ENCODE results near the gene CRY2. TPM values are rescaled to one million over a fixed set of nuclear protein-coding genes. Genes with fewer than 3 reads are reported as not detected.
A peak's percentile ranks its signal among the peaks of the same experiment; 100 is the strongest.

Gene CRY2
- total and polyA plus RNA-seq, 2 of the 13 experiments (the other 11 are each of a cell fraction or from before 2014, with no cell fraction given) = 10.1 to 12.2 TPM

DNA sequence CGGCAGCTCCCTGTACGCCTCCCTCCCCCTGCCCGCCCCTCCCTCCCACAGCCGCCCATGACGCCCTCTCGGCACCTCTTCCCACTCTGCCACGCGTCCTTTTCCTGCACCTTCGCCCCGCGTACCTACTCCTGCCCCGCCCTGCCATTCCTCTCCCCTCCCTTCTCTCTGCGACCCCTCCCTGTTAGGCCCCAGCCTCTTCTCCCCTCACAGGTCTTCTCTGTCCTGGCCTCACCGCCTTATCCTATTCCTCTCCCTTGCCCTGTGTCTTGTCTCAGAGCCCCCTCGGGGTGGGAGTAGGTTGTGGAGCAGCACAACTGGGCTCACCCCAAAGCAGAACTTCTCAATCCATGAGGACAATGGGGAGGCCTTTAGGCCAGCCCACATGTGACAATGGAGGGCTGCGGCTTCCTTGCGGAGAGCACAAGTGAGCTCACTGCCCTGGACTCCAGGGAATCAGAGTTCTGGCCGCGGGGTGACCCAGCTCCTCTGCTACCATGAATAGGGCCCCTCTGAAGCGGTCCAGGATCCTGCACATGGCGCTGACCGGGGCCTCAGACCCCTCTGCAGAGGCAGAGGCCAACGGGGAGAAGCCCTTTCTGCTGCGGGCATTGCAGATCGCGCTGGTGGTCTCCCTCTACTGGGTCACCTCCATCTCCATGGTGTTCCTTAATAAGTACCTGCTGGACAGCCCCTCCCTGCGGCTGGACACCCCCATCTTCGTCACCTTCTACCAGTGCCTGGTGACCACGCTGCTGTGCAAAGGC lies 41.8 kb upstream of the CRY2 start (continued):
- TF ChIP-seq ZNF280D (CRISPR knock-in tag; IDR thresholded peaks at IDR 0.05) (no peak), ETV5 (CRISPR knock-in tag; IDR thresholded peaks at IDR 0.05; ENCODE audit: borderline replicate concordance) (no peak), DNMT3B (CRISPR knock-in tag; conservative IDR thresholded peaks at IDR 0.05) (no peak), ETS1 (CRISPR knock-in tag; IDR thresholded peaks at IDR 0.05) (no peak), ZEB1 (IDR thresholded peaks at IDR 0.05; ENCODE audit: insufficient replicate concordance, low read depth) (no peak), MTA1 (CRISPR knock-in tag; IDR thresholded peaks at IDR 0.05; ENCODE audit: borderline replicate concordance) (0 out of 2 replicates have a peak, but pooled peaks have one; percentile 38), ZNF12 (CRISPR knock-in tag; IDR thresholded peaks at IDR 0.05) (no peak), ZNF207 (IDR thresholded peaks at IDR 0.05; ENCODE audit: borderline replicate concordance) (no peak), THRA (CRISPR knock-in tag; IDR thresholded peaks at IDR 0.05; ENCODE audit: borderline replicate concordance) (no peak), ZNF33B (CRISPR knock-in tag; IDR thresholded peaks at IDR 0.05) (0 out of 2 replicates have a peak, but pooled peaks have one; percentile 75), MTA3 (CRISPR knock-in tag; IDR thresholded peaks at IDR 0.05) (no peak)
- TF ChIP-seq, protein P1, sequence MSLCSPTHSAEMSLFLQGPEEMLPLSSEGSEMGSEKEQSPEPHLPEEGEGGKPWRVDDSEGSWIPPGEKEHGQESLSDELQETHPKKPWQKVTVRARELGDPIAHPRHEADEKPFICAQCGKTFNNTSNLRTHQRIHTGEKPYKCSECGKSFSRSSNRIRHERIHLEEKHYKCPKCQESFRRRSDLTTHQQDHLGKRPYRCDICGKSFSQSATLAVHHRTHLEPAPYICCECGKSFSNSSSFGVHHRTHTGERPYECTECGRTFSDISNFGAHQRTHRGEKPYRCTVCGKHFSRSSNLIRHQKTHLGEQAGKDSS (CRISPR knock-in tag; IDR thresholded peaks at IDR 0.05; ENCODE audit: borderline replicate concordance, low read depth) = no peak
- TF ChIP-seq, protein P2, sequence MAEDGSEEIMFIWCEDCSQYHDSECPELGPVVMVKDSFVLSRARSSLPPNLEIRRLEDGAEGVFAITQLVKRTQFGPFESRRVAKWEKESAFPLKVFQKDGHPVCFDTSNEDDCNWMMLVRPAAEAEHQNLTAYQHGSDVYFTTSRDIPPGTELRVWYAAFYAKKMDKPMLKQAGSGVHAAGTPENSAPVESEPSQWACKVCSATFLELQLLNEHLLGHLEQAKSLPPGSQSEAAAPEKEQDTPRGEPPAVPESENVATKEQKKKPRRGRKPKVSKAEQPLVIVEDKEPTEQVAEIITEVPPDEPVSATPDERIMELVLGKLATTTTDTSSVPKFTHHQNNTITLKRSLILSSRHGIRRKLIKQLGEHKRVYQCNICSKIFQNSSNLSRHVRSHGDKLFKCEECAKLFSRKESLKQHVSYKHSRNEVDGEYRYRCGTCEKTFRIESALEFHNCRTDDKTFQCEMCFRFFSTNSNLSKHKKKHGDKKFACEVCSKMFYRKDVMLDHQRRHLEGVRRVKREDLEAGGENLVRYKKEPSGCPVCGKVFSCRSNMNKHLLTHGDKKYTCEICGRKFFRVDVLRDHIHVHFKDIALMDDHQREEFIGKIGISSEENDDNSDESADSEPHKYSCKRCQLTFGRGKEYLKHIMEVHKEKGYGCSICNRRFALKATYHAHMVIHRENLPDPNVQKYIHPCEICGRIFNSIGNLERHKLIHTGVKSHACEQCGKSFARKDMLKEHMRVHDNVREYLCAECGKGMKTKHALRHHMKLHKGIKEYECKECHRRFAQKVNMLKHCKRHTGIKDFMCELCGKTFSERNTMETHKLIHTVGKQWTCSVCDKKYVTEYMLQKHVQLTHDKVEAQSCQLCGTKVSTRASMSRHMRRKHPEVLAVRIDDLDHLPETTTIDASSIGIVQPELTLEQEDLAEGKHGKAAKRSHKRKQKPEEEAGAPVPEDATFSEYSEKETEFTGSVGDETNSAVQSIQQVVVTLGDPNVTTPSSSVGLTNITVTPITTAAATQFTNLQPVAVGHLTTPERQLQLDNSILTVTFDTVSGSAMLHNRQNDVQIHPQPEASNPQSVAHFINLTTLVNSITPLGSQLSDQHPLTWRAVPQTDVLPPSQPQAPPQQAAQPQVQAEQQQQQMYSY (CRISPR knock-in tag; IDR thresholded peaks at IDR 0.05) = no peak

Data from HepG2 (cell line).